Measurements from ENCODE around the gene SENP1. TPM values are rescaled to one million over a fixed set of nuclear protein-coding genes. Genes with fewer than 3 reads are reported as not detected.

Gene SENP1
- total and polyA plus RNA-seq, 2 of the 13 experiments (the other 11 are each of a cell fraction or from before 2014, with no cell fraction given), result 14.0 to 20.2 TPM

DNA sequence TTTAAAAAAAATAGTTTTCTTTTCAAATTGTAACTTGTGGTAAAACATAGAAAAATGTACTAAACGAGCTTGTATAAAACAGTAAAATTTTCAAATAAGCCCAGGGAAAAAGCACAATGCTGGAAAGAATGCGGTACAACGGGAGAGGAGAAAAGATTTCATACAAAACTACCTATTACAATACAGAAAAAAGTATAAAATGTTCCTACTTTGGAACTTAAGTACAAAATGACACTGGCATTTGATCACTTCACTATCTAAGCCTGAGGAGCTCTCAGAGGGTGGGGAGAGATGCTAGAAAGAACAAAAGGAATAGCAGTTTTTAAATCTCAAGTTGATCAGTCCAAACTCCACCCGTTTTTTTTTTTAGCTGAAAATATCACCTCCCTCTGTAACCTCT lies 62.1 kb downstream of the SENP1 start:
- Histone ChIP-seq H3K4me1 (ENCODE audit: insufficient read depth, low read length) (no peaks in the 10 kb centered on the region), H3K36me3 (replicated peaks in 1 of 2; ENCODE audit: control insufficient read depth in 1 of 2, insufficient read depth in 2 of 2, low read length in 2 of 2) (peaks cover 8 to 38% of the 10 kb centered on the region in 2 experiments; a peak in 4 of 5 replicates), H4K20me1 (ENCODE audit: insufficient read depth, low read length) (no peaks in the 10 kb centered on the region), H3K79me2 (ENCODE audit: insufficient read depth, low read length) (no peaks in the 10 kb centered on the region), H3K27ac (ENCODE audit: extremely low read length, insufficient read depth, low read length) (no peak overlapping the region), H2AFZ (ENCODE audit: low read length) (no peak overlapping the region), H3K9ac (ENCODE audit: insufficient read depth, low read depth, low read length) (no peak overlapping the region), H3K27me3 (ENCODE audit: control insufficient read depth in 1 of 2, insufficient read depth in 2 of 2, low read length in 2 of 2) (no peaks in the 10 kb centered on the region), H3K4me2 (ENCODE audit: low read depth, low read length) (no peak overlapping the region), H3K4me3 (replicated peaks in 1 of 3; ENCODE audit: insufficient read depth in 1 of 3, low read depth in 2 of 3, low read length in 3 of 3) (no peak overlapping the region), H3K9me3 (ENCODE audit: low read length) (no peaks in the 10 kb centered on the region)
- WGBS (ENCODE audit: low lambda C conversion rate), result 91% methylated on average over 4 of the region's 4 CpGs
- ChIA-PET POLR2A (no interaction called here), CTCF (ENCODE audit: low intra/inter-chr PET ratio, low total read pairs) (no interaction called here)
- intact Hi-C loops (cut with micrococcal nuclease; ENCODE audit: unreplicated experiment) (no loop called here), in situ Hi-C loops (cut with HindIII; ENCODE audit: extremely low pct_ligation_motif_present, low pct_unique_long_range_greater_than_20kb) (no loop called here)
- ATAC-seq (no peak), FAIRE-seq (no peak), DNase-seq (ENCODE audit: low spot score) (no peak)
- BruUV-seq (replicated peaks), result no TSS peak
- TF ChIP-seq ZNF879 (CRISPR knock-in tag; IDR thresholded peaks at IDR 0.05) (no peak), ASH2L (IDR thresholded peaks at IDR 0.05; ENCODE audit: insufficient read length, low read depth, low read length) (no peak), ZNF17 (CRISPR knock-in tag; IDR thresholded peaks at IDR 0.05) (no peak), JUND (CRISPR knock-in tag; IDR thresholded peaks at IDR 0.05) (no peak), KLF15 (CRISPR knock-in tag; IDR thresholded peaks at IDR 0.05; ENCODE audit: borderline replicate concordance) (no peak), ARNTL (CRISPR knock-in tag; IDR thresholded peaks at IDR 0.05) (no peak), GATA4 (IDR thresholded peaks at IDR 0.05; ENCODE audit: borderline replicate concordance, low read depth) (no peak)
- TF ChIP-seq, protein P1, sequence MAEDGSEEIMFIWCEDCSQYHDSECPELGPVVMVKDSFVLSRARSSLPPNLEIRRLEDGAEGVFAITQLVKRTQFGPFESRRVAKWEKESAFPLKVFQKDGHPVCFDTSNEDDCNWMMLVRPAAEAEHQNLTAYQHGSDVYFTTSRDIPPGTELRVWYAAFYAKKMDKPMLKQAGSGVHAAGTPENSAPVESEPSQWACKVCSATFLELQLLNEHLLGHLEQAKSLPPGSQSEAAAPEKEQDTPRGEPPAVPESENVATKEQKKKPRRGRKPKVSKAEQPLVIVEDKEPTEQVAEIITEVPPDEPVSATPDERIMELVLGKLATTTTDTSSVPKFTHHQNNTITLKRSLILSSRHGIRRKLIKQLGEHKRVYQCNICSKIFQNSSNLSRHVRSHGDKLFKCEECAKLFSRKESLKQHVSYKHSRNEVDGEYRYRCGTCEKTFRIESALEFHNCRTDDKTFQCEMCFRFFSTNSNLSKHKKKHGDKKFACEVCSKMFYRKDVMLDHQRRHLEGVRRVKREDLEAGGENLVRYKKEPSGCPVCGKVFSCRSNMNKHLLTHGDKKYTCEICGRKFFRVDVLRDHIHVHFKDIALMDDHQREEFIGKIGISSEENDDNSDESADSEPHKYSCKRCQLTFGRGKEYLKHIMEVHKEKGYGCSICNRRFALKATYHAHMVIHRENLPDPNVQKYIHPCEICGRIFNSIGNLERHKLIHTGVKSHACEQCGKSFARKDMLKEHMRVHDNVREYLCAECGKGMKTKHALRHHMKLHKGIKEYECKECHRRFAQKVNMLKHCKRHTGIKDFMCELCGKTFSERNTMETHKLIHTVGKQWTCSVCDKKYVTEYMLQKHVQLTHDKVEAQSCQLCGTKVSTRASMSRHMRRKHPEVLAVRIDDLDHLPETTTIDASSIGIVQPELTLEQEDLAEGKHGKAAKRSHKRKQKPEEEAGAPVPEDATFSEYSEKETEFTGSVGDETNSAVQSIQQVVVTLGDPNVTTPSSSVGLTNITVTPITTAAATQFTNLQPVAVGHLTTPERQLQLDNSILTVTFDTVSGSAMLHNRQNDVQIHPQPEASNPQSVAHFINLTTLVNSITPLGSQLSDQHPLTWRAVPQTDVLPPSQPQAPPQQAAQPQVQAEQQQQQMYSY (CRISPR knock-in tag; IDR thresholded peaks at IDR 0.05), result no peak
- TF ChIP-seq, protein P2, sequence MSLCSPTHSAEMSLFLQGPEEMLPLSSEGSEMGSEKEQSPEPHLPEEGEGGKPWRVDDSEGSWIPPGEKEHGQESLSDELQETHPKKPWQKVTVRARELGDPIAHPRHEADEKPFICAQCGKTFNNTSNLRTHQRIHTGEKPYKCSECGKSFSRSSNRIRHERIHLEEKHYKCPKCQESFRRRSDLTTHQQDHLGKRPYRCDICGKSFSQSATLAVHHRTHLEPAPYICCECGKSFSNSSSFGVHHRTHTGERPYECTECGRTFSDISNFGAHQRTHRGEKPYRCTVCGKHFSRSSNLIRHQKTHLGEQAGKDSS (CRISPR knock-in tag; IDR thresholded peaks at IDR 0.05; ENCODE audit: borderline replicate concordance, low read depth), result no peak
- TF ChIP-seq, protein P3, sequence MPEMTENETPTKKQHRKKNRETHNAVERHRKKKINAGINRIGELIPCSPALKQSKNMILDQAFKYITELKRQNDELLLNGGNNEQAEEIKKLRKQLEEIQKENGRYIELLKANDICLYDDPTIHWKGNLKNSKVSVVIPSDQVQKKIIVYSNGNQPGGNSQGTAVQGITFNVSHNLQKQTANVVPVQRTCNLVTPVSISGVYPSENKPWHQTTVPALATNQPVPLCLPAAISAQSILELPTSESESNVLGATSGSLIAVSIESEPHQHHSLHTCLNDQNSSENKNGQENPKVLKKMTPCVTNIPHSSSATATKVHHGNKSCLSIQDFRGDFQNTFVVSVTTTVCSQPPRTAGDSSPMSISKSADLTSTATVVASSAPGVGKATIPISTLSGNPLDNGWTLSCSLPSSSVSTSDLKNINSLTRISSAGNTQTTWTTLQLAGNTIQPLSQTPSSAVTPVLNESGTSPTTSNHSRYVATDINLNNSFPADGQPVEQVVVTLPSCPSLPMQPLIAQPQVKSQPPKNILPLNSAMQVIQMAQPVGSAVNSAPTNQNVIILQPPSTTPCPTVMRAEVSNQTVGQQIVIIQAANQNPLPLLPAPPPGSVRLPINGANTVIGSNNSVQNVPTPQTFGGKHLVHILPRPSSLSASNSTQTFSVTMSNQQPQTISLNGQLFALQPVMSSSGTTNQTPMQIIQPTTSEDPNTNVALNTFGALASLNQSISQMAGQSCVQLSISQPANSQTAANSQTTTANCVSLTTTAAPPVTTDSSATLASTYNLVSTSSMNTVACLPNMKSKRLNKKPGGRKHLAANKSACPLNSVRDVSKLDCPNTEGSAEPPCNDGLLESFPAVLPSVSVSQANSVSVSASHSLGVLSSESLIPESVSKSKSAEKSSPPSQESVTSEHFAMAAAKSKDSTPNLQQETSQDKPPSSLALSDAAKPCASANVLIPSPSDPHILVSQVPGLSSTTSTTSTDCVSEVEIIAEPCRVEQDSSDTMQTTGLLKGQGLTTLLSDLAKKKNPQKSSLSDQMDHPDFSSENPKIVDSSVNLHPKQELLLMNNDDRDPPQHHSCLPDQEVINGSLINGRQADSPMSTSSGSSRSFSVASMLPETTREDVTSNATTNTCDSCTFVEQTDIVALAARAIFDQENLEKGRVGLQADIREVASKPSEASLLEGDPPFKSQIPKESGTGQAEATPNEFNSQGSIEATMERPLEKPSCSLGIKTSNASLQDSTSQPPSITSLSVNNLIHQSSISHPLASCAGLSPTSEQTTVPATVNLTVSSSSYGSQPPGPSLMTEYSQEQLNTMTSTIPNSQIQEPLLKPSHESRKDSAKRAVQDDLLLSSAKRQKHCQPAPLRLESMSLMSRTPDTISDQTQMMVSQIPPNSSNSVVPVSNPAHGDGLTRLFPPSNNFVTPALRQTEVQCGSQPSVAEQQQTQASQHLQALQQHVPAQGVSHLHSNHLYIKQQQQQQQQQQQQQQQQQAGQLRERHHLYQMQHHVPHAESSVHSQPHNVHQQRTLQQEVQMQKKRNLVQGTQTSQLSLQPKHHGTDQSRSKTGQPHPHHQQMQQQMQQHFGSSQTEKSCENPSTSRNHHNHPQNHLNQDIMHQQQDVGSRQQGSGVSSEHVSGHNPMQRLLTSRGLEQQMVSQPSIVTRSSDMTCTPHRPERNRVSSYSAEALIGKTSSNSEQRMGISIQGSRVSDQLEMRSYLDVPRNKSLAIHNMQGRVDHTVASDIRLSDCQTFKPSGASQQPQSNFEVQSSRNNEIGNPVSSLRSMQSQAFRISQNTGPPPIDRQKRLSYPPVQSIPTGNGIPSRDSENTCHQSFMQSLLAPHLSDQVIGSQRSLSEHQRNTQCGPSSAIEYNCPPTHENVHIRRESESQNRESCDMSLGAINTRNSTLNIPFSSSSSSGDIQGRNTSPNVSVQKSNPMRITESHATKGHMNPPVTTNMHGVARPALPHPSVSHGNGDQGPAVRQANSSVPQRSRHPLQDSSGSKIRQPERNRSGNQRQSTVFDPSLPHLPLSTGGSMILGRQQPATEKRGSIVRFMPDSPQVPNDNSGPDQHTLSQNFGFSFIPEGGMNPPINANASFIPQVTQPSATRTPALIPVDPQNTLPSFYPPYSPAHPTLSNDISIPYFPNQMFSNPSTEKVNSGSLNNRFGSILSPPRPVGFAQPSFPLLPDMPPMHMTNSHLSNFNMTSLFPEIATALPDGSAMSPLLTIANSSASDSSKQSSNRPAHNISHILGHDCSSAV (CRISPR knock-in tag; IDR thresholded peaks at IDR 0.05; ENCODE audit: borderline replicate concordance), result no peak
- TF ChIP-seq, protein P4, sequence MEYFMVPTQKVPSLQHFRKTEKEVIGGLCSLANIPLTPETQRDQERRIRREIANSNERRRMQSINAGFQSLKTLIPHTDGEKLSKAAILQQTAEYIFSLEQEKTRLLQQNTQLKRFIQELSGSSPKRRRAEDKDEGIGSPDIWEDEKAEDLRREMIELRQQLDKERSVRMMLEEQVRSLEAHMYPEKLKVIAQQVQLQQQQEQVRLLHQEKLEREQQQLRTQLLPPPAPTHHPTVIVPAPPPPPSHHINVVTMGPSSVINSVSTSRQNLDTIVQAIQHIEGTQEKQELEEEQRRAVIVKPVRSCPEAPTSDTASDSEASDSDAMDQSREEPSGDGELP (IDR thresholded peaks at IDR 0.05; ENCODE audit: borderline replicate concordance, low read depth), result no peak

Measured in HepG2 (cell line).